Measurements from ENCODE around the gene SLC29A3. TPM values are rescaled to one million over a fixed set of nuclear protein-coding genes. Genes with fewer than 3 reads are reported as not detected.
"Not testable (repeated sequence)": the region's sequence is repeated elsewhere in the genome, so short reads cannot be mapped to it uniquely, and the experiment has no call there.

SLC29A3 gene
- total and polyA plus RNA-seq, 2 experiments from 2014 or later: 10.3 to 12.3 TPM

GRCh38 chr10:71272974-71273373 is 46.1 kb upstream of the SLC29A3 start:
- H3K4me2 ChIP-seq; H3K9me3 Mint-ChIP-seq; H3K9me2 ChIP-seq (ENCODE audit: insufficient read depth); H3K36me3 ChIP-seq (ENCODE audit: insufficient read depth); H3K27me3 ChIP-seq (ENCODE audit: insufficient read depth); H3K4me3 ChIP-seq; H2AFZ ChIP-seq; H3K27ac ChIP-seq (ENCODE audit: low read depth); ATAC-seq; H3F3A ChIP-seq (replicated peaks; ENCODE audit: low read depth); DNase-seq (ENCODE audit: low spot score); H3K4me3 Mint-ChIP-seq; H4K20me1 ChIP-seq (replicated peaks; ENCODE audit: insufficient read depth); H3K36me3 Mint-ChIP-seq (ENCODE audit: low read depth): not testable (repeated sequence)
- peaks cover 18% of the 10 kb centered on the region for H3K27me3 Mint-ChIP-seq (ENCODE audit: insufficient read depth, low read depth, poor library complexity)
- H3K27ac Mint-ChIP-seq: peak overlapping the region; percentile 59; the same call in 1 of the 2 replicates
- H3K79me2 ChIP-seq (replicated peaks; ENCODE audit: insufficient read depth): peaks cover 38% of the 10 kb centered on the region
- peaks cover 64% of the 10 kb centered on the region for H3K4me1 Mint-ChIP-seq
- H3K4me1 ChIP-seq (ENCODE audit: insufficient read depth): peaks cover 35% of the 10 kb centered on the region

- peaks cover 64% of the 10 kb centered on the region for H3K4me1 Mint-ChIP-seq
- no peaks in the 10 kb centered on the region; the same call in 2 of the 3 replicates for H3K9me3 Mint-ChIP-seq
- Histone ChIP-seq H3K4me2 (no peak overlapping the region), H3K4me1 (ENCODE audit: insufficient read depth) (peaks cover 35% of the 10 kb centered on the region), H3K36me3 (ENCODE audit: insufficient read depth) (no peaks in the 10 kb centered on the region), H3K27ac (ENCODE audit: low read depth) (no peak overlapping the region), H3K27me3 (ENCODE audit: insufficient read depth) (no peaks in the 10 kb centered on the region), H3K4me3 (no peak overlapping the region), H3F3A (replicated peaks; ENCODE audit: low read depth) (peaks cover 7% of the 10 kb centered on the region), H3K79me2 (replicated peaks; ENCODE audit: insufficient read depth) (peaks cover 38% of the 10 kb centered on the region), H4K20me1 (replicated peaks; ENCODE audit: insufficient read depth) (no peaks in the 10 kb centered on the region; the same call in 1 of the 2 replicates), H2AFZ (no peak overlapping the region), H3K9me2 (ENCODE audit: insufficient read depth) (no peaks in the 10 kb centered on the region)
- H3K4me3 Mint-ChIP-seq: no peak overlapping the region
- H3K27ac Mint-ChIP-seq: no peak overlapping the region
- H3K27me3 Mint-ChIP-seq (ENCODE audit: insufficient read depth, low read depth, poor library complexity): peaks cover 18% of the 10 kb centered on the region
- no peak for DNase-seq (ENCODE audit: low spot score)
- no peak for ATAC-seq
- no peaks in the 10 kb centered on the region; the same call in 2 of the 3 replicates for H3K36me3 Mint-ChIP-seq (ENCODE audit: low read depth)
- TF ChIP-seq EZH2 (IDR thresholded peaks at IDR 0.05; ENCODE audit: low read depth, unreplicated experiment): no peak
- no peak for TF ChIP-seq ETS1 (IDR thresholded peaks at IDR 0.05)
- no peak for TF ChIP-seq ZNF114 (CRISPR knock-in tag; IDR thresholded peaks at IDR 0.05)
- TF ChIP-seq EZH2phosphoT487 (IDR thresholded peaks at IDR 0.05; ENCODE audit: unreplicated experiment): no peak
- TF ChIP-seq STAT1 (IDR thresholded peaks at IDR 0.05; ENCODE audit: unreplicated experiment): no peak
- no peak for TF ChIP-seq POLR2AphosphoS5 (IDR thresholded peaks at IDR 0.05; ENCODE audit: low read depth)
- no peak for TF ChIP-seq JUNB (IDR thresholded peaks at IDR 0.05; ENCODE audit: unreplicated experiment)
- no peak for TF ChIP-seq ZNF462 (CRISPR knock-in tag; IDR thresholded peaks at IDR 0.05)
- no peak for TF ChIP-seq REST (IDR thresholded peaks at IDR 0.05; ENCODE audit: unreplicated experiment)
- no peak for TF ChIP-seq NANOG (IDR thresholded peaks at IDR 0.05; ENCODE audit: borderline replicate concordance)
- TF ChIP-seq ZNF331 (CRISPR knock-in tag; IDR thresholded peaks at IDR 0.05; ENCODE audit: low read depth): no peak
These were observed 45.6 kb upstream of the SLC29A3 start for GRCh38 chr10:71273506-71273905.

All from GM23338 (cell line).